Body of pancreas (tissue), 4 donors: ENCODE results near the gene ZNF804B. TPM values are rescaled to one million over a fixed set of nuclear protein-coding genes. Genes with fewer than 3 reads are reported as not detected.

Experiments used
- ATAC-seq: fragments of 150-250 bp; one replicate; pipeline ENCODE4 v1.9.1; 2016
- DNase-seq, 4 donors: peaks; one replicate each; pipeline ENCODE4 v3.0.0-alpha.2; 2019
- H3K27ac ChIP-seq, 4 donors: fragments of 200-600 bp; sonication (generic); 1 replicate in 3 of 4; 2 replicates in 1 of 4; pipeline versions ENCODE4 v1.5.1 to v1.6.1; 2016 to 2019; ENCODE audit warnings: mild to moderate bottlenecking in 1 of 4, mixed read lengths in 1 of 4, moderate library complexity in 1 of 4
- H3K27me3 ChIP-seq, 2 donors: fragments of 200-600 bp; sonication (generic); one replicate each; pipeline ENCODE4 v1.6.0; 2016; ENCODE audit warnings: mild to moderate bottlenecking in 1 of 2
- H3K36me3 ChIP-seq, 2 donors: fragments of 200-600 bp; sonication (generic); replicated peaks in 1 of 2; 2 replicates each; pipeline ENCODE4 v1.5.1; 2016; ENCODE audit warnings: low read depth in 2 of 2; ENCODE audit not compliant: insufficient read depth in 1 of 2
- H3K4me1 ChIP-seq: fragments of 200-600 bp; sonication (generic); one replicate; pipeline ENCODE4 v1.6.0; 2016
- H3K4me3 ChIP-seq, 2 donors: fragments of 200-600 bp; sonication (generic); 1 replicate in 1 of 2; 2 replicates in 1 of 2; pipeline ENCODE4 v1.5.1; 2016 to 2019
- H3K9me3 ChIP-seq, 3 donors: fragments of 200-600 bp; sonication (generic); 1 replicate in 2 of 3; 2 replicates in 1 of 3; pipeline ENCODE4 v1.5.1; 2016
- POLR2A ChIP-seq, 3 donors: fragments of 450-650 bp; IDR thresholded peaks; one replicate each; pipeline ENCODE4 v1.6.1; 2016; ENCODE audit warnings: antibody characterized with exemption in 3 of 3, mild to moderate bottlenecking in 2 of 3
- WGBS, 2 donors: methylation state at CpG; one replicate each; pipeline ENCODE4 v1.1.5; 2017; 5-methylcytosine and 5-hydroxymethylcytosine counted together
- intact Hi-C: fragments of 100-400 bp; cut with DNase I; formaldehyde crosslinking; loops from one replicate; pipeline ENCODE4 v1.15.1; 2023
- total RNA-seq, 2 donors: library from RNA; depleted of rRNA; stranded (reverse); fragments of >200 nt; gene quantifications; one replicate each; pipeline ENCODE4 v1.1.0, GENCODE V29; 2016
- TF ChIP-seq, protein P1 (sequence below), 7 experiments: fragments of 450-650 bp in 4 of 7; fragments of 200-600 bp in 3 of 7; sonication (generic) in 3 of 7; IDR thresholded peaks; one replicate each; pipeline ENCODE4 v1.5.1; 2016 to 2019; ENCODE audit warnings: antibody characterized with exemption in 7 of 7

ZNF804B gene
- total RNA-seq, 2 donors from 2014 or later: under 0.01 to 4.9 TPM

DNA sequence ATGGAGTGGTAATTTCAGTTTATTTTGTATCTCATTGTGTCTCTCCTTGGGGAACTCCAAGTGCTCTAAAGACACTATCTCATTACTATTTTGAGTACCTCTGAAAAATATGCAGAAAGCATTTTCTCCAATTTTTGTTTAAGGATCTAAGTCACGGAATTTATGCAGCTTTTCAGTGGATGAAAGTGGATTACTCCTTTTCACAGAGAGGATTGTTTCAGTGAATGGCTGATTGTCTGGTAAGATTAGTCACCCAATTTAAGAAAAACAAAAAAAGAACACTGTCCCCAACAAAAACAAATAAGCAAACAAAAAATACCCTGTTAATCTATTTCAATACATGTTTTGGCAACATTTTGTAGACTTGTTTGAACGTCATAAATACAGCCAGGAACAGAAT lies 374.3 kb downstream of the ZNF804B start:
- WGBS, 2 donors: 44 to 53% methylated on average over 2 of the region's 2 CpGs
- TF ChIP-seq, protein P1, sequence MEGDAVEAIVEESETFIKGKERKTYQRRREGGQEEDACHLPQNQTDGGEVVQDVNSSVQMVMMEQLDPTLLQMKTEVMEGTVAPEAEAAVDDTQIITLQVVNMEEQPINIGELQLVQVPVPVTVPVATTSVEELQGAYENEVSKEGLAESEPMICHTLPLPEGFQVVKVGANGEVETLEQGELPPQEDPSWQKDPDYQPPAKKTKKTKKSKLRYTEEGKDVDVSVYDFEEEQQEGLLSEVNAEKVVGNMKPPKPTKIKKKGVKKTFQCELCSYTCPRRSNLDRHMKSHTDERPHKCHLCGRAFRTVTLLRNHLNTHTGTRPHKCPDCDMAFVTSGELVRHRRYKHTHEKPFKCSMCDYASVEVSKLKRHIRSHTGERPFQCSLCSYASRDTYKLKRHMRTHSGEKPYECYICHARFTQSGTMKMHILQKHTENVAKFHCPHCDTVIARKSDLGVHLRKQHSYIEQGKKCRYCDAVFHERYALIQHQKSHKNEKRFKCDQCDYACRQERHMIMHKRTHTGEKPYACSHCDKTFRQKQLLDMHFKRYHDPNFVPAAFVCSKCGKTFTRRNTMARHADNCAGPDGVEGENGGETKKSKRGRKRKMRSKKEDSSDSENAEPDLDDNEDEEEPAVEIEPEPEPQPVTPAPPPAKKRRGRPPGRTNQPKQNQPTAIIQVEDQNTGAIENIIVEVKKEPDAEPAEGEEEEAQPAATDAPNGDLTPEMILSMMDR (IDR thresholded peaks at IDR 0.05): no peak
- no peak for TF ChIP-seq POLR2A (IDR thresholded peaks at IDR 0.05)
- ATAC-seq (no peak), DNase-seq (no peak)
- no peak overlapping the region for H3K4me3 ChIP-seq
- H3K4me1 ChIP-seq: no peaks in the 10 kb centered on the region
- H3K27me3 ChIP-seq: no peaks in the 10 kb centered on the region
- no peak overlapping the region for H3K27ac ChIP-seq
- no peaks in the 10 kb centered on the region for H3K36me3 ChIP-seq
- no peaks in the 10 kb centered on the region for H3K9me3 ChIP-seq
- intact Hi-C loops: no loop called here

DNA sequence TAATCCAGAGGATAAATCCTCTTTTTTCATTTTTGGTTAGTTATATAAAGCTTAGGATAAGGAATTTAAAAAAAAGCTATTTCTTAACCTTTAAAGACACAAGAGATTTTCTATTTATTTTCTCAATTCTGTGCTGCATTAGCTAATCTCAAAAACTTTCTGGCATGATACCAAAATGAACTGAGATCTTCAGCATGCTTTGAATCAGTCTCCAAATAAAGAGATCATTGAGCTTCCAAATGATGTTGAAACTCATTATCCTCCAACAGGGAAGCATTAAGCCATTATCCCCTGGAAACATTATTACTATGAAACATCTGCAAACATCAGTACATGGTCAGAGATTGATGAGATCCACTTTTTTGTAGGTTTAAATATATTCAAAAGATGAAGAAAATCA lies 386.3 kb downstream of the ZNF804B start:
- Histone ChIP-seq H3K4me1 (no peaks in the 10 kb centered on the region), H3K9me3 (no peaks in the 10 kb centered on the region), H3K36me3 (no peaks in the 10 kb centered on the region), H3K27ac (no peak overlapping the region), H3K4me3 (no peak overlapping the region), H3K27me3 (no peaks in the 10 kb centered on the region)
- TF ChIP-seq POLR2A (IDR thresholded peaks at IDR 0.05): no peak
- TF ChIP-seq, protein P1 (IDR thresholded peaks at IDR 0.05): no peak
- ATAC-seq (no peak), DNase-seq (no peak)
- intact Hi-C loops: no loop called here

DNA sequence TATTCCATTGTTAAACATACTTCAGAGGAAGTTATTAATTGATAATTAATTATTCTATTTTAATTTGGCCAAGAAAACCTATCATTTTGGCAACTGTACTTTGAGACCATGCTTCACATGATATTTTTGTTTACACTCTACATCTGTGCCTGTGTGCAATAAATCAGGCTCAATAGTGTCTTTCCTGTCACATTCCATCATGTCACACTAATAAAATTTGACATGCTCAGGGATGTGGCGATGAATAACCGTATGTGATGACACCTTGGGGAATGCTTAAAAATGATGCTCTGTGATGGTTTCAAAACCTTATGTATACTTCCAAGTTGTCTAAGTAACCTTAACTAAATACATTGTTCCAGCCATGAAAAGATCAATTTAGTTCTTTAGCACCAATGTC lies 400.6 kb downstream of the ZNF804B start:
- no peak overlapping the region for H3K4me3 ChIP-seq
- H3K36me3 ChIP-seq: no peaks in the 10 kb centered on the region
- ATAC-seq (no peak), DNase-seq (no peak)
- intact Hi-C loops: no loop called here
- TF ChIP-seq, protein P1 (IDR thresholded peaks at IDR 0.05): no peak
- TF ChIP-seq POLR2A (IDR thresholded peaks at IDR 0.05): no peak
- H3K27ac ChIP-seq: no peak overlapping the region
- 88 to 90% methylated on average over 2 of the region's 2 CpGs for WGBS, 2 donors
- H3K27me3 ChIP-seq: no peaks in the 10 kb centered on the region
- no peaks in the 10 kb centered on the region for H3K9me3 ChIP-seq
- no peaks in the 10 kb centered on the region for H3K4me1 ChIP-seq

DNA sequence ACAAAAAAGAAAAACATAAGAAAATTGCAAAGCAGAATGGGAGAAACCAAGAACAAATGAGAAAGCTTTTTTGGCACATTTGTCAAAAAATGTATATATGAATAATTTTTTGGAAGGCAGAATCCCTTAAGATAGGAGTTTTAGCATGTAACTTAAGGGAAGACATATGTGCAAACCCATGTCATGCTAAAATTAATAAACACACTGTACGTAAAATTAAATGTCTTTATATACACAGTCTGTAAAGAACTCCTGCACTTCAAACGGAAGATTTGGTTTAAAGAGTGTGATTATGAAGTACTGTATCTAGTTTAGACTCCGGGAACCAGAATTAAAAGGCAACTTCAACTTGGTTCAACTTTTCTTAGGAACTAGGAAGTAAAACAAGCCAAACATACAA lies 405.9 kb downstream of the ZNF804B start:
- DNase-seq (no peak), ATAC-seq (no peak)
- 37 to 56% methylated on average over 3 of the region's 3 CpGs for WGBS, 2 donors
- TF ChIP-seq POLR2A (IDR thresholded peaks at IDR 0.05): no peak
- TF ChIP-seq, protein P1 (IDR thresholded peaks at IDR 0.05): no peak
- Histone ChIP-seq H3K9me3 (no peaks in the 10 kb centered on the region), H3K27me3 (no peaks in the 10 kb centered on the region), H3K4me3 (no peak overlapping the region), H3K4me1 (no peaks in the 10 kb centered on the region), H3K36me3 (no peaks in the 10 kb centered on the region), H3K27ac (no peak overlapping the region)
- intact Hi-C loops: no loop called here

DNA sequence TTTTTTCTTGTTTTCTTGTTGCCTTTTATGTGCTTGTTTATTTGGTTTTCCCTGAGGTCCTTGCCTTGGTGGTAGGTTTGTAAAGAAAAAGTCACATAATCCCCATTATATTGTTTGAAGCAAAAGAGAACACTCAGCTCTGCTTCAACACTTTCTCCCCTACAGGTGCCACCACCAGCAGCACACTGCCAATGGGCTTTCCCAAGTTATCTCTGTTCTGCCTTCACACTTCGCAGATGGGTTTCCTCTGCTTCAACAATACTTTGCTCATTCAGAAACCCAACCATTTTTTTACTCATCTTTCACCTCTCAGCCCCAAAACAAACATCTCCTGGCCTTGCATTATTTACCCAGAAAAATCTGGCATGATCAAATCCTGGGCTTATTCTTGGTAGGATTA lies 411.1 kb downstream of the ZNF804B start:
- TF ChIP-seq POLR2A (IDR thresholded peaks at IDR 0.05): no peak
- TF ChIP-seq, protein P1 (IDR thresholded peaks at IDR 0.05): no peak
- Histone ChIP-seq H3K4me1 (no peaks in the 10 kb centered on the region), H3K36me3 (no peaks in the 10 kb centered on the region), H3K27me3 (no peaks in the 10 kb centered on the region), H3K4me3 (no peak overlapping the region), H3K9me3 (peaks cover 0 to 3% (median 0%) of the 10 kb centered on the region in 3 donors), H3K27ac (no peak overlapping the region)
- DNase-seq (no peak), ATAC-seq (no peak)
- intact Hi-C loops: no loop called here
- 63 to 93% methylated on average over 1 of the region's 1 CpG for WGBS, 2 donors
